BE2C (cell line): Measurements from ENCODE around the gene MEGF8.

Experiments used
- DNase-seq: peaks from one replicate; pipeline ENCODE4 v3.0.0-alpha.2; 2020
- H3K27me3 ChIP-seq: fragments of 250-450 bp; sonication (Bioruptor Pico); 2 replicates; pipeline ENCODE4 v1.5.1; 2020; ENCODE audit warnings: mild to moderate bottlenecking
- H3K36me3 ChIP-seq: fragments of 250-450 bp; sonication (Bioruptor Pico); 2 replicates; pipeline ENCODE4 v1.5.1; 2020; ENCODE audit warnings: mild to moderate bottlenecking
- H3K4me1 ChIP-seq: fragments of 250-450 bp; sonication (Bioruptor Pico); 2 replicates; pipeline ENCODE4 v1.5.1; 2020
- H3K4me3 ChIP-seq: 2 replicates; pipeline ENCODE4 v1.5.1; 2011; ENCODE audit warnings: low read depth, low read length
- H3K9me3 ChIP-seq: fragments of 250-450 bp; sonication (Bioruptor Pico); 2 replicates; pipeline ENCODE4 v1.5.1; 2020
- CTCF ChIP-seq: IDR thresholded peaks from 2 replicates; pipeline ENCODE4 v1.5.1; 2012; ENCODE audit warnings: mild to moderate bottlenecking, low read depth, low read length

Gene MEGF8

GRCh38 chr19:42343344-42344110, 18.1 kb downstream of the MEGF8 start:
- H3K4me3 ChIP-seq, result no peak overlapping the region
- H3K27me3 ChIP-seq, result no peaks in the 10 kb centered on the region
- H3K4me1 ChIP-seq, result no peaks in the 10 kb centered on the region
- peak; percentile 20; the same call in 1 of the 2 replicates for TF ChIP-seq CTCF
- no peaks in the 10 kb centered on the region for H3K9me3 ChIP-seq
- DNase-seq, result no peak
- H3K36me3 ChIP-seq, result peaks cover 14% of the 10 kb centered on the region

GRCh38 chr19:42344336-42344893, 19.0 kb downstream of the MEGF8 start:
- no peak for TF ChIP-seq CTCF
- Histone ChIP-seq H3K9me3 (no peaks in the 10 kb centered on the region), H3K36me3 (peaks cover 12% of the 10 kb centered on the region), H3K27me3 (no peaks in the 10 kb centered on the region), H3K4me3 (no peak overlapping the region), H3K4me1 (no peaks in the 10 kb centered on the region)
- no peak for DNase-seq

GRCh38 chr19:42345191-42345812, 19.9 kb downstream of the MEGF8 start:
- H3K36me3 ChIP-seq, result peaks cover 8% of the 10 kb centered on the region; the same call in 1 of the 2 replicates
- no peaks in the 10 kb centered on the region for H3K27me3 ChIP-seq
- no peak overlapping the region for H3K4me3 ChIP-seq
- H3K9me3 ChIP-seq, result no peaks in the 10 kb centered on the region
- DNase-seq, result no peak
- TF ChIP-seq CTCF, result no peak
- H3K4me1 ChIP-seq, result no peaks in the 10 kb centered on the region

GRCh38 chr19:42348211-42348610, 22.8 kb downstream of the MEGF8 start:
- peaks cover 16% of the 10 kb centered on the region for H3K36me3 ChIP-seq
- TF ChIP-seq CTCF, result no peak
- no peaks in the 10 kb centered on the region for H3K27me3 ChIP-seq
- no peak overlapping the region for H3K4me3 ChIP-seq
- H3K9me3 ChIP-seq, result no peaks in the 10 kb centered on the region
- DNase-seq, result no peak
- peaks cover 5% of the 10 kb centered on the region; the same call in 1 of the 2 replicates for H3K4me1 ChIP-seq

GRCh38 chr19:42349378-42350107, 24.1 kb downstream of the MEGF8 start:
- DNase-seq, result no peak
- no peaks in the 10 kb centered on the region for H3K9me3 ChIP-seq
- no peak overlapping the region for H3K4me3 ChIP-seq
- H3K27me3 ChIP-seq, result no peaks in the 10 kb centered on the region
- peaks cover 19% of the 10 kb centered on the region for H3K36me3 ChIP-seq
- no peak for TF ChIP-seq CTCF
- H3K4me1 ChIP-seq, result peaks cover 5% of the 10 kb centered on the region; the same call in 1 of the 2 replicates
